ENCODE data around the gene ALKBH2.

DNA sequence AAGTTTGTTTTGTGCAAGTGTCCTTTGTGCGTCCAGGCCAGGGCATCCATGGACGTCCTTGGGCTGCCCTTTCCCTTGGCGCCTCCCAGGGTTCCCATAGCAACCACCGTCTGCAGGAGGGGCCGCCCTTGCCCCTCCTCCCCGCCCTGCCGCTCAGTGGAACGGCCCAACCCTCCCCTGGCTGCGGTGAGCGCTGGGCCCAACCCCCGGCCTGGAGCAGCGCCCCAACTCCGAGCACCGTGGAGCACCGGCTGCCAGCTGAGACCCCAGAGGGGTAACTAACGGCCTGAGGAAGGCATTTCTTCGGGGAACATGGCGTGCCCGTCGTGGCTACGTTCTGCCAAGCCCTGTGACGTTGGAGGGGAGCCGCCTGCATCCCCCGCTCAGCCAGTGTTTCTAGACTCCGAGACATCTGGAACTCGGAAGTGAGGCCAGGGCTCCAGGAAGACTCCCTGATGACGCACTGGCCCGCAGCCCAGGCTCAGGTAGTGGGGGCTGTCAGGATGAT lies 17.8 kb upstream of the ALKBH2 start:
- TF ChIP-seq, protein P1, sequence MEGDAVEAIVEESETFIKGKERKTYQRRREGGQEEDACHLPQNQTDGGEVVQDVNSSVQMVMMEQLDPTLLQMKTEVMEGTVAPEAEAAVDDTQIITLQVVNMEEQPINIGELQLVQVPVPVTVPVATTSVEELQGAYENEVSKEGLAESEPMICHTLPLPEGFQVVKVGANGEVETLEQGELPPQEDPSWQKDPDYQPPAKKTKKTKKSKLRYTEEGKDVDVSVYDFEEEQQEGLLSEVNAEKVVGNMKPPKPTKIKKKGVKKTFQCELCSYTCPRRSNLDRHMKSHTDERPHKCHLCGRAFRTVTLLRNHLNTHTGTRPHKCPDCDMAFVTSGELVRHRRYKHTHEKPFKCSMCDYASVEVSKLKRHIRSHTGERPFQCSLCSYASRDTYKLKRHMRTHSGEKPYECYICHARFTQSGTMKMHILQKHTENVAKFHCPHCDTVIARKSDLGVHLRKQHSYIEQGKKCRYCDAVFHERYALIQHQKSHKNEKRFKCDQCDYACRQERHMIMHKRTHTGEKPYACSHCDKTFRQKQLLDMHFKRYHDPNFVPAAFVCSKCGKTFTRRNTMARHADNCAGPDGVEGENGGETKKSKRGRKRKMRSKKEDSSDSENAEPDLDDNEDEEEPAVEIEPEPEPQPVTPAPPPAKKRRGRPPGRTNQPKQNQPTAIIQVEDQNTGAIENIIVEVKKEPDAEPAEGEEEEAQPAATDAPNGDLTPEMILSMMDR (conservative IDR thresholded peaks at IDR 0.05), result no peak
- no peak for TF ChIP-seq ZFX (IDR thresholded peaks at IDR 0.05)

All from C4-2B (cell line).